HG03378 (cell line): Measurements from ENCODE around the gene DCAF7.

Experiments used
- ATAC-seq: cut with Tn5 transposase; IDR thresholded peaks from one replicate; pipeline ENCODE4 v1.9.1; 2021; ENCODE audit warnings: mild to moderate bottlenecking, moderate library complexity; ENCODE audit not compliant: unreplicated experiment

The DCAF7 gene

GRCh38 chr17:63549946-63550816 is at the start of gene DCAF7:
DCAF7 (plus strand) TSS chr17:63550477; CDS start chr17:63550678, 201 bp downstream.
- peak; percentile 91 for ATAC-seq

- no peak for ATAC-seq
Observed at GRCh38 chr17:63500543-63501390, 49.5 kb upstream of the DCAF7 start.

DNA sequence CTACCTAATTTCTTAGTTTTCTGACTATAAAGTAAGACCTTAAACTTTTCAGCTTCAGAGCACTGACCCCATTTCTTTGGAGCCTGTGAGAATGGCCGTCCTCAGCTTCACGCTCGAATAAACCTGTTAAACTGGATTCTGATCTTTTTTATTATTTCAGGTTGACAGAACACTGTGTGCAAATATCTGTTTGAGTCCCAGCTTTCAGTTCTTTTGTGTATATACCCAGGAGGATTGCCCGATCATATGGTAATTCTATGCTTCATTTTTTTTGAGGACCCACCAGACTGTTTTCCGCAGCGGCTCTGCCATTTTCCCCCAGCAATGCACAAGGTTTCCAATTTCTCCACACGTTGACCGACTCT is 47.0 kb upstream of the DCAF7 start:
- ATAC-seq = no peak

DNA sequence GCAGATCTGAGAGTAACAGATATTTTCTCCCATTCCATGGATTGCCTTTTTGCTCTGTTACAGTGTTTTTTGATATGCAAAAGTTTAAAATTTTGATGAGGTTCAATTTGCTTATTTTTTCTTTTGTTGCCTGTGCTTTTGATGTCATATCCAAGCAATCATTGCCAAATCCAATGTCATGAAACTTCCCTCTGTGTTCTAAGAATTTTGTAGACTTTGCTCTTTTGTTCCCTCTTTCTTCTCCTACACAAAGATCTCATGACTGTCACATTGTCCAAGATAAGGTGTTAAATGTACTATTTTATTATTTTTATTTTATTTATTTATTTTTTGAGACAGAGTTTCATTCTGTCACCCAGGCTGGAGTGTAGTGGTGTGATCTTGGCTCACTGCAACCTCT is 46.0 kb upstream of the DCAF7 start:
- no peak for ATAC-seq

- ATAC-seq = no peak
Observed at GRCh38 chr17:63505341-63505740, 44.9 kb upstream of the DCAF7 start.

DNA sequence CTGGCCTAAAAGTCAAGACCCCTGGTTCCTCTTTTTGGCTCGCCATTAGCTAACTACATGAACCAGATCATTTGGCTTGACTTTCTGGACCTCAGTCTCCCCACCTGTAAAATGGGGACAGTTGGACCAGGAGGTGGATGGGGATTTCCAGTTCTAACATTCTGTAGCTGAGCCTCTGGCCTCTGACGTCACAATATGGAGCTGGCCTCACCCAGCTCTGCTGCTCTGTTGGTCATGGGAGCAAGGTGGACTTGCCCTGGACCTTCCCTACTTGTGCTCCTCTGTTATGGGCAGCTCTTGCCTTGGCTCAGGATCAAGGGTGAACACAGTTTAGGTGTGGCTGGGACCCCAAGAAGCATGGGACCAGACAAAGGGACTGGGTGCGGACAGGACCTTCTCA is 43.6 kb upstream of the DCAF7 start:
- no peak for ATAC-seq

DNA sequence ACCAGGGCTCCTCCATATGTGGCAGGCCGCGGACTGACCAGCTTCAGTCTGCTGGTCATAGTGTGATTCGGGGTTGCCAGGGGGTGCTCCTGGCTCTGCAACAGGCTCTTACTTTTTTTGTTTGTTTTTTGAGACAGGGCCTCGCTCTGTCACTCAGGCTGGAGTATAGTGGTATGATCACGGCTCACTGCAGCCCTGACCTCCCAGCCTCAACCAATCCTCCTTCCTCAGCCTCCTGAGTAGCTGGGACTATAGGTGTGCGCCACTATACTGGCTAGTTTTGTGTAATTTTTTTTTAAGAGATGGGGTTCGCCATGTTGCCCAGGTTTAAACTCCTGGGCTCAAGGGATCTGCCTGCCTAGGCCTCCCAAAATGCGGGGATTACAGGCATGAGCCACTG is 38.9 kb upstream of the DCAF7 start:
- ATAC-seq = no peak

DNA sequence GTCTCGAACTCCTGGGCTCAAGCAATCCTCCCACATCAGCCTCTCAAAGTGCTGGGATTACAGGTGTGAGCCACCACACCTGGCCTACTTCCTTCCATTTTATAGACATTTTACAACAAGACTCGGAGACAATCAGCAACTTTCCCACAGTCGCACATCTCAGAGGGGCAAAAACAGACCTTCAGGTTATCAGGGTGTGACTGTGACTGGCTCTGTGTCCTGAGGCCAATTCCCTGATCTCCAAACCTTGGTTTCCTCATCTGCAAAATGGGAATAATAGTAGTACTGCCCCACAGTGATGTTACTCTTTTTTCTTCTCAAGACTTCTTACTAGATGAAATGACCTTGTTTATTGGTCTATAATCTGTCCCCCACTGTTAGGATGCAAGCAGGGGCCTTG is 37.9 kb upstream of the DCAF7 start:
- ATAC-seq = no peak

GRCh38 chr17:63512896-63513644 is 37.2 kb upstream of the DCAF7 start:
- no peak for ATAC-seq

DNA sequence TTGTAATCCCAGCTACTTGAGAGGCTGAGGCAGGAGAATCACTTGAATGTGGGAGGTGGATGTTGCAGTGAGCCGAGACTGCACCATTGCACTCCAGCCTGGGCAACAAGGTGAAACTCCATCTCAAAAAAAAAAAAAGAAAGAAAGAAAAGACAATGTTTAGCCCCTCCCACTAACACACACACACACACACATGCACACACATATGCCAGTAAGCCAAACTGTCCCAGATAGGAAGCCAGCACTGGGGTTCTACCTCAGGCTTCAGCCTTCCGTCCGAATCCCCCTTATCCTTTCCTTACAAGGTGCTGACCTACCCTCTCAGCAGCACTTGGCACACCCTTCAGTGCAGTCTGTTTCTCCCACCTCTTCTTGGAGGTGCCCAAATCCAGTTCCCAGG is 35.8 kb upstream of the DCAF7 start:
- no peak for ATAC-seq

DNA sequence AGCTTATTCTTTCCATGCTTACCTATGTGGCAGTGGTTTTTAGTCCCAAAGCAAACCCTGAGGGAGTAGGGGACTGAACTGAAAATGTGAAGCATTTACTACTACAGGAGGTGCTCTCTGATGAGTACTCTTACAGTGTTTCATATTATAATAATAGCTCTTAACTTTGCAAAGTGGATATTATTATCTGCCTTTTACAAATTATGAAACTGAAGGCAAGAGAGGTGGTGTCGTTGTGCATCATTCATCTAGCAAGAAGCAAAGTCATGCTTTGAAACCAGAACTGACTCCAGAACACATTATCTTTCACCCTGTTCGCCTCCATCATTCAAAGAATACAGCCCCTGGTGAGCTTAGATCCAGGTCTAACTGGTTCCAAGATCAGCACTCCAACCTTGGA is 35.3 kb upstream of the DCAF7 start:
- no peak for ATAC-seq

- ATAC-seq = no peak
Observed at GRCh38 chr17:63515426-63515825, 34.9 kb upstream of the DCAF7 start.

- ATAC-seq = no peak
Observed at GRCh38 chr17:63516910-63517824, 33.1 kb upstream of the DCAF7 start.

DNA sequence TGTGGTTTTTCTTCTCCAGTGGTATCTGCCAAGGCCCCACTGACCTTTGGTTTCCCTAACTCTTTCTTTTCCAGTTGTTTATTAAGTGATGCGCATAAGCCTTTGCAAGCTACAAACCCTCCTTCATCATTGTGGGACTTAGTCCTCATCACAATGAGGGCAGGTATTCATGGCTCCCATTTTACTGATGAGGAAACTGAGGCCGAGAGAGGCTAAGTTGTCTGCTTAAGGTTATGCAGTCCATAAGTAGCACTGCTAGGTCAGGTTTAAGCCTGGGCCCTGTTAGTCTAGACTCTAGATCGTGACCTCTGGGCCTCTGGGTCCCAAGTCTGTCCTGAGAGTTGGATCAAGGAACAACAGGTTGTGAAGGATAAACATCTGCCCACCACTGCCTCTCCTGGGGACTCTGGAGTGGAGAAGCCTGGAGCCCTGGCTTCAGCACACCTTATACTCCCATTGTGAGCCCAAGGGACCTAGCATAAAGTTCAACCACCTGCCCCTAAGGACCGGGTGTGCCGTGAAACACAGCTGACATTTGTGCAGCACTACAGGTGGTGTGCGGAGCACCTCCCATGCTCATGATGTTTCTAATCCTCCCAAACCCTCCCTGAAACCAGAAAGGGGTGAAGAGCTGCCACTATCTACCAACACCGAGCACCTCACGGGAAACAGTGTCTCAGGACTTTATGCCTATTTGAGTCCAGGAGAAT is 32.3 kb upstream of the DCAF7 start:
- no peak for ATAC-seq

- no peak for ATAC-seq
Observed at GRCh38 chr17:63519116-63519881, 31.0 kb upstream of the DCAF7 start.

GRCh38 chr17:63519972-63520882 is 30.1 kb upstream of the DCAF7 start:
- no peak for ATAC-seq

DNA sequence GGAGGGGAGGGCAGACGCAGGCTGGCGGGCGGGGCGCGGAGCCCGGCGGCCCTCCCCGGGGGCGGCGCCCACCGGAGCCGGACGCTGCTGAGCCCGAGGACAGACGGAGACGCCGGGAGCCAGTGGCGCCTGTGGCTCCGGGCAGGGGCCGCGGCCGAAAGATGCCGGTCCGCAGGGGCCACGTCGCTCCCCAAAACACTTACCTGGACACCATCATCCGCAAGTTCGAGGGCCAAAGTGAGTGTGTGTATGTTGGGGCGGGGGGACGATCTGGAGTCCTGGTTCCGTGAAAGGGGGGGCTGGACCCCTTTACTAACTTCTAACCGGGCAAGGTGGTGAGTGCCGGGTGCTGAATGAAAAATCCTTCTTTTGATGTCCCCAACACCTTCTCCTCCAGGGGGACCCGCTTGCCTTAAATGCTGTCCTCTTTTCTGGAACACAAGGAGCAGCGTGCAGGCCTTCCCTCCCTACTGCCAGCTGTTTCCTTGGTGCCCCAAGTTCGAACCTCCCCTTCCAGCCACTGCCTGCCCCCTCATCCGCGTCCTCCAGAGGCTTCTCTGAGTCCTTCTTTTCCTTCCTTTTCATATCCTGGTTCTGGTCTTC is 26.9 kb upstream of the DCAF7 start, which contains the start of gene KCNH6:
Gene KCNH6 (plus strand): TSS at position 106 of the 603 bp plus-strand sequence. CDS start 56 bp downstream, at position 162.
- no peak for ATAC-seq
